GM13977 (cell line): ENCODE results near the gene SNRNP48.

Source experiments
- DNase-seq: peaks from one replicate; pipeline ENCODE4 v3.0.0; 2012; ENCODE audit warnings: low spot score
- CTCF ChIP-seq: IDR thresholded peaks from 2 replicates; pipeline ENCODE4 v1.5.1; 2012; ENCODE audit warnings: mild to moderate bottlenecking, control low read depth; ENCODE audit not compliant: insufficient read depth; ENCODE audit errors: extremely low read depth, missing control alignments
- in situ Hi-C: fragments of 300-500 bp; cut with MboI; formaldehyde crosslinking; loops from one replicate; pipeline ENCODE4 v1.12.0; 2022; ENCODE audit warnings: low sequenced_read_pairs, low pct_unique_long_range_greater_than_20kb, mixed read lengths, inconsistent platforms; ENCODE audit not compliant: unreplicated experiment

The SNRNP48 gene

GRCh38 chr6:7579851-7580250 is 10.1 kb upstream of the SNRNP48 start:
- no peak for DNase-seq
- TF ChIP-seq CTCF, result no peak
- in situ Hi-C loops, result no loop called here

- no peak for TF ChIP-seq CTCF
- no peak for DNase-seq
- in situ Hi-C loops, result no loop called here
These were observed 9.5 kb upstream of the SNRNP48 start for GRCh38 chr6:7580537-7580926.

GRCh38 chr6:7580927-7581618 is 8.9 kb upstream of the SNRNP48 start:
- in situ Hi-C loops, result no loop called here
- no peak for TF ChIP-seq CTCF
- DNase-seq, result no peak

GRCh38 chr6:7585287-7585930 is 4.6 kb upstream of the SNRNP48 start:
- no peak for DNase-seq
- in situ Hi-C loops, result no loop called here
- no peak for TF ChIP-seq CTCF

GRCh38 chr6:7587631-7588100 is 2.3 kb upstream of the SNRNP48 start:
- in situ Hi-C loops, result no loop called here

GRCh38 chr6:7588506-7588905 is 1.5 kb upstream of the SNRNP48 start:
- TF ChIP-seq CTCF, result no peak
- in situ Hi-C loops, result no loop called here
- no peak for DNase-seq

More at GRCh38 chr6:7587631-7588100, 2.3 kb upstream of the SNRNP48 start:
- no peak for DNase-seq
- TF ChIP-seq CTCF, result no peak
